Raji (cell line): ENCODE measurements around the gene MAST1.

Experiments used
- POLR2A ChIP-seq: IDR thresholded peaks from 2 replicates; pipeline ENCODE4 v1.6.1; 2011; ENCODE audit warnings: low read depth, low read length, control low read depth; ENCODE audit not compliant: insufficient read depth

The MAST1 gene

GRCh38 chr19:12888006-12888603, 49.8 kb downstream of the MAST1 start:
- TF ChIP-seq POLR2A = no peak

- TF ChIP-seq POLR2A = peak; percentile 86
Measured at GRCh38 chr19:12890787-12891552, 52.7 kb downstream of the MAST1 start, which contains the start of gene GCDH. Gene GCDH (plus strand): TSS chr19:12891160. CDS start chr19:12891305, 145 bp downstream.

GRCh38 chr19:12891553-12892021, 53.3 kb downstream of the MAST1 start:
- no peak for TF ChIP-seq POLR2A

- no peak for TF ChIP-seq POLR2A
Measured at GRCh38 chr19:12893582-12893981, 55.3 kb downstream of the MAST1 start.

GRCh38 chr19:12896460-12896859, 58.1 kb downstream of the MAST1 start:
- no peak for TF ChIP-seq POLR2A

- TF ChIP-seq POLR2A = no peak
Measured at GRCh38 chr19:12899891-12900518, 61.7 kb downstream of the MAST1 start.

GRCh38 chr19:12907166-12907565, 68.9 kb downstream of the MAST1 start:
- no peak for TF ChIP-seq POLR2A

GRCh38 chr19:12912571-12912970, 74.3 kb downstream of the MAST1 start:
- TF ChIP-seq POLR2A = no peak

- TF ChIP-seq POLR2A = no peak
Measured at GRCh38 chr19:12913011-12913561, 74.8 kb downstream of the MAST1 start.

GRCh38 chr19:12913851-12914690, 75.8 kb downstream of the MAST1 start:
- no peak for TF ChIP-seq POLR2A

- TF ChIP-seq POLR2A = no peak
Measured at GRCh38 chr19:12918253-12918652, 79.9 kb downstream of the MAST1 start.

GRCh38 chr19:12921047-12921446, 82.7 kb downstream of the MAST1 start:
- TF ChIP-seq POLR2A = no peak

- TF ChIP-seq POLR2A = no peak
Measured at GRCh38 chr19:12922959-12923358, 84.6 kb downstream of the MAST1 start.
